Endodermal cell (in vitro differentiated cells): ENCODE results near the gene MACROH2A1. TPM values are rescaled to one million over a fixed set of nuclear protein-coding genes. Genes with fewer than 3 reads are reported as not detected.

Experiments
- DNase-seq: peaks from one replicate; pipeline ENCODE4 v3.0.0-alpha.2; 2017
- H3K27ac ChIP-seq: 2 replicates; pipeline ENCODE4 v1.5.1; 2013; ENCODE audit warnings: mild to moderate bottlenecking, low read depth, low read length, moderate library complexity
- H3K27me3 ChIP-seq: 2 replicates; pipeline ENCODE4 v1.6.1; 2013; ENCODE audit warnings: mild to moderate bottlenecking, low read length, moderate library complexity; ENCODE audit not compliant: insufficient read depth, control insufficient read depth, poor library complexity, severe bottlenecking
- H3K36me3 ChIP-seq: 2 replicates; pipeline ENCODE4 v1.7.0; 2013; ENCODE audit warnings: mild to moderate bottlenecking, low read length, moderate library complexity; ENCODE audit not compliant: control insufficient read depth, insufficient read depth
- H3K4me1 ChIP-seq: one replicate; pipeline ENCODE4 v1.7.0; 2013; ENCODE audit warnings: low read length; ENCODE audit not compliant: control insufficient read depth, insufficient read depth
- H3K4me3 ChIP-seq: 2 replicates; pipeline ENCODE4 v1.5.1; 2013; ENCODE audit warnings: mild to moderate bottlenecking, low read length, moderate library complexity
- H3K9ac ChIP-seq: 2 replicates; pipeline ENCODE4 v1.6.1; 2013; ENCODE audit warnings: mild to moderate bottlenecking, low read length, moderate library complexity; ENCODE audit not compliant: poor library complexity, severe bottlenecking; ENCODE audit errors: extremely low read depth
- H3K9me3 ChIP-seq: 2 replicates; pipeline ENCODE4 v1.6.1; 2013; ENCODE audit warnings: mild to moderate bottlenecking, low read length, moderate library complexity; ENCODE audit not compliant: control insufficient read depth
- H3K27ac Mint-ChIP-seq: 2 replicates; pipeline ENCODE4 v1.8.0; 2020; ENCODE audit warnings: mixed read lengths
- H3K27me3 Mint-ChIP-seq: 2 replicates; pipeline ENCODE4 v1.8.0; 2021; ENCODE audit warnings: mild to moderate bottlenecking, mixed read lengths; ENCODE audit not compliant: insufficient read depth
- H3K36me3 Mint-ChIP-seq: 2 replicates; pipeline ENCODE4 v1.8.0; 2020; ENCODE audit warnings: low read depth, mixed read lengths
- H3K4me1 Mint-ChIP-seq: 2 replicates; pipeline ENCODE4 v1.8.0; 2020; ENCODE audit warnings: mixed read lengths
- H3K4me3 Mint-ChIP-seq: 2 replicates; pipeline ENCODE4 v1.8.0; 2020; ENCODE audit warnings: mild to moderate bottlenecking, moderate library complexity, mixed read lengths
- H3K9me3 Mint-ChIP-seq: 2 replicates; pipeline ENCODE4 v1.8.0; 2020; ENCODE audit warnings: mild to moderate bottlenecking, mixed read lengths
- CTCF ChIP-seq: fragments of 200-600 bp; sonication (generic); conservative IDR thresholded peaks from 2 replicates; pipeline ENCODE4 v1.5.0; 2021; ENCODE audit warnings: antibody characterized with exemption, mild to moderate bottlenecking
- WGBS, 2 experiments: methylation state at CpG; one replicate each; pipeline versions ENCODE4 v1.1.5 to v1.1.7; 2013; ENCODE audit warnings: missing lambda C conversion rate in 2 of 2, mixed read lengths in 1 of 2; ENCODE audit not compliant: insufficient coverage in 1 of 2, insufficient read length in 1 of 2; 5-methylcytosine and 5-hydroxymethylcytosine counted together
- total RNA-seq, 2 donors: library from RNA; stranded (reverse); fragmentation: NEBNext Ultra II Directional in 1 of 2; extraction: Animal tissue kit (Norgen Biotek cat#: 25700) in 1 of 2; gene quantifications; 2 replicates in 1 of 2; 3 replicates in 1 of 2; pipeline ENCODE4 v1.2.1, GENCODE V29; 2021

The MACROH2A1 gene
- total RNA-seq, 2 donors from 2014 or later, result 256 to 288 TPM

GRCh38 chr5:135436951-135437418, 38.0 kb upstream of the MACROH2A1 start:
- H3K9me3 Mint-ChIP-seq, result no peaks in the 10 kb centered on the region
- Histone ChIP-seq H3K27me3 (no peaks in the 10 kb centered on the region), H3K9ac (no peak overlapping the region), H3K27ac (no peak overlapping the region), H3K9me3 (no peaks in the 10 kb centered on the region), H3K4me1 (peaks cover 4% of the 10 kb centered on the region), H3K4me3 (no peak overlapping the region), H3K36me3 (no peaks in the 10 kb centered on the region)
- H3K4me1 Mint-ChIP-seq, result peaks cover 5% of the 10 kb centered on the region
- DNase-seq, result peak; percentile 40
- no peak overlapping the region for H3K4me3 Mint-ChIP-seq
- no peak overlapping the region for H3K27ac Mint-ChIP-seq
- 79 to 91% methylated on average over 4 to 7 of the region's 7 CpGs for WGBS, 2 experiments
- H3K27me3 Mint-ChIP-seq, result peaks cover 9% of the 10 kb centered on the region
- TF ChIP-seq CTCF, result no peak
- no peaks in the 10 kb centered on the region for H3K36me3 Mint-ChIP-seq

- no peak for TF ChIP-seq CTCF
- Mint-ChIP-seq H3K27ac (no peak overlapping the region), H3K27me3 (peaks cover 9% of the 10 kb centered on the region), H3K9me3 (no peaks in the 10 kb centered on the region), H3K4me3 (no peak overlapping the region), H3K4me1 (peaks cover 5% of the 10 kb centered on the region), H3K36me3 (no peaks in the 10 kb centered on the region)
- H3K9me3 ChIP-seq, result no peaks in the 10 kb centered on the region
- peak; percentile 28 for DNase-seq
- no peaks in the 10 kb centered on the region for H3K36me3 ChIP-seq
- H3K27me3 ChIP-seq, result no peaks in the 10 kb centered on the region
- no peak overlapping the region for H3K27ac ChIP-seq
- no peak overlapping the region for H3K4me3 ChIP-seq
- WGBS, 2 experiments, result 93 to 96% methylated on average over 7 to 9 of the region's 9 CpGs
- H3K9ac ChIP-seq, result no peak overlapping the region
- H3K4me1 ChIP-seq, result peaks cover 4% of the 10 kb centered on the region
These were observed 36.7 kb upstream of the MACROH2A1 start for GRCh38 chr5:135435467-135436330.

- Mint-ChIP-seq H3K9me3 (no peaks in the 10 kb centered on the region), H3K27me3 (peaks cover 12% of the 10 kb centered on the region), H3K4me3 (no peak overlapping the region), H3K27ac (no peak overlapping the region), H3K36me3 (no peaks in the 10 kb centered on the region), H3K4me1 (peaks cover 5% of the 10 kb centered on the region)
- 91 to 92% methylated on average over 21 to 24 of the region's 24 CpGs for WGBS, 2 experiments
- Histone ChIP-seq H3K4me1 (peaks cover 4% of the 10 kb centered on the region), H3K9ac (no peak overlapping the region), H3K27me3 (no peaks in the 10 kb centered on the region), H3K9me3 (no peaks in the 10 kb centered on the region), H3K36me3 (no peaks in the 10 kb centered on the region), H3K27ac (no peak overlapping the region), H3K4me3 (no peak overlapping the region)
- DNase-seq, result peak; percentile 37
- no peak for TF ChIP-seq CTCF
These were observed 35.8 kb upstream of the MACROH2A1 start for GRCh38 chr5:135434591-135435466.
